ENCODE results near the gene USP25.

Gene USP25

GRCh38 chr21:15764878-15765277, 35.1 kb downstream of the USP25 start:
- DNase-seq (ENCODE audit: low read depth in 2 of 2): no peak

GRCh38 chr21:15766952-15767603, 37.3 kb downstream of the USP25 start:
- no peak for DNase-seq (ENCODE audit: low read depth in 2 of 2)

GRCh38 chr21:15768045-15768601, 38.3 kb downstream of the USP25 start:
- no peak for DNase-seq (ENCODE audit: low read depth in 2 of 2)

DNA sequence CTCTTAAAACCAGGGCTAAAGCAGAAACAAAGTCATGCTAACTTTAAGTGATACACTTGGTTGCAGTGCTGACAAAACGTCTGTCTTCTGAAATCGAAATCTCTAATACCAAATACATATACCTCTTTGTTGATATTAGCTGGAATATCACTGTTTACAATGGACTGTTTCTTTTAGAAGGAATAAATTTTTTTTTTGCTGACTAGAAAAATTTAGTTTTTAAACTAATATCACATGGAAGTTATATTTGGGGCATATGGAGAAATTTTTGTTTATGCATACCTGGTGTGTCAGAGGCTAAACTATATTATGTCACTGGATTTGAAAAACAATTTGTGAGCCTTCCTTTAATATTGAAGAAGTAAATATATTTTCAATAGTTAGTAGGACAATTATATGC, 39.1 kb downstream of the USP25 start:
- no peak for DNase-seq (ENCODE audit: low read depth in 2 of 2)

DNA sequence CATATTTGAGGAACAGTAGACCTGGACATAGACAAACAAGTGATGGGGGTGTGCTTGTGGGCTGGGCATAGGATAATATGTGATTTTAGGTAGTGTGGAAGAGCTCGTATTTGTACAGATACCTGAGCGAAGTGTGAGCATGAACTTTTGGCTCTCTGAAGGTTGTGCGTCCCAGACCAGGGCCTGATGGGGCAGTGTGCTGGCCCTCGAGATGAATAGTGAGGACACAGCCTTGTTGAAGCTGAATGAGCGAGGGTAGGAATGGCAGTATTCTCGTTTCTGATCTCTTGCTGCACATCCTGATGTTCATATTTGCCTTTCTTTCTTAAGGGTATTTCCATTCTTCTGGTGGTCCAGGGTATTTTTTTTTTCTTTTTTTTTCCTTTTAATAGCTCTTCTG, 41.5 kb downstream of the USP25 start:
- no peak for DNase-seq (ENCODE audit: low read depth in 2 of 2)

GRCh38 chr21:15772654-15773053, 42.9 kb downstream of the USP25 start:
- no peak for DNase-seq (ENCODE audit: low read depth in 2 of 2)

GRCh38 chr21:15774590-15774989, 44.8 kb downstream of the USP25 start:
- no peak for DNase-seq (ENCODE audit: low read depth in 2 of 2)

GRCh38 chr21:15775291-15775690, 45.5 kb downstream of the USP25 start:
- DNase-seq (ENCODE audit: low read depth in 2 of 2): no peak

- no peak for DNase-seq (ENCODE audit: low read depth in 2 of 2)
These were observed 46.2 kb downstream of the USP25 start for GRCh38 chr21:15775981-15776380.

DNA sequence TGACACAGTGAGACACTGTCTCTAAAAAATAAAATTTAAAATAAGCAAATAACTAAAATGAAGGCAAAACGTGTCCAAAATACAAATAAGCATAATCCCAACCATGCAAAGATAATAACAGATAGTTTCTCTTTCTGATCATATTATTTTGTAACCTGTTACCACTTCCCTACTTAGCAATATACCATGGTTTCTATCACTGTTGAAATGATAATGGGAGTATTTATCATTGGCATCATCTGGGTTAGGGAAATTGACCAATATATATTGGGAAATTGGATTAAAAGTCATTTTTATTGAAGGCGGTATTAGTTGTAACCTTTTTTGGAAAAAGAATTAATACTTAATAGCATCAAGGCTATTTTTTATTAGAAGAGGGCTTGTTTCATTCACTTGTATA, 47.0 kb downstream of the USP25 start:
- DNase-seq (ENCODE audit: low read depth in 2 of 2): no peak

GRCh38 chr21:15781986-15782385, 52.2 kb downstream of the USP25 start:
- no peak for DNase-seq (ENCODE audit: low read depth in 2 of 2)

- no peak for DNase-seq (ENCODE audit: low read depth in 2 of 2)
These were observed 59.2 kb downstream of the USP25 start for GRCh38 chr21:15788847-15789523.

DNA sequence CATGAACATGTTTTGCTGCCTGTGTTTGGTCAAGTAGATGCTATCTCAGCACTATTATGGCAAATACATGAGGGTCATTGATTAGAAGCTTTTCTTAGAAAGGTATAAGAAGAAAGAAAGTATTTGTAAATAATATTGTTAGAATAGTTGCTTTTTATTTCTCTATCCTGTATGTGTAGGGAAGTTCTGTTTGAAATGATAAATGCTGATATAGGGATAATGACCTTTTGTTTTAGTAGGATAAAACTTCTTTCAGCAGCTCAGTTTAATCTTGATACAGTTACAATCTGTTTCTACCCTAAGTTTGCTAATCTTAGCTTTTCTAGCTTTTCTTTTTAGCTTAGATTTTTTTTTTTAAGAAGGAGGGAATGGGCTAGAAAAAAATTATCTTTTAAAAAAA, 63.3 kb downstream of the USP25 start:
- DNase-seq (ENCODE audit: low read depth in 2 of 2): no peak

GRCh38 chr21:15793550-15794235, 63.9 kb downstream of the USP25 start:
- DNase-seq (ENCODE audit: low read depth in 2 of 2): no peak

- no peak for DNase-seq (ENCODE audit: low read depth in 2 of 2)
These were observed 64.6 kb downstream of the USP25 start for GRCh38 chr21:15794277-15794912.

DNA sequence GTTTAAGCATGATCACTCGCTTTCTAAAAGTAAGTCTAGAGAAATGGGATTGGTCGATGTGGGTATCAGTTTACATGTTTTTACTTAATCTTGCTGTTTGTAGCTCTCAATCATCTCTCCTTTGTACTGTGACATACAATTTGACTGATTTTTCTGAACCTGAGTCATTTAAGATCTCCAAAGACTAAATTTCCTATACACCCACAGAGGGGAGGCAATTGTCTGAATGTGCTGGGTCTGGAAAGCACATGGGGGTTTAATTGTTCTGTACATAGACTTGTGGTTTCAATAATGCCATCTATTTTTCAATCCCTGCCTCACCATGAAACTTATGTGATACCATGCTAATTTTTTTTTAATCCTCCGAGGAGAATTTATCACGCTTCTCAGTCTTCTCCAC, 65.8 kb downstream of the USP25 start:
- no peak for DNase-seq (ENCODE audit: low read depth in 2 of 2)

- no peak for DNase-seq (ENCODE audit: low read depth in 2 of 2)
These were observed 68.0 kb downstream of the USP25 start for GRCh38 chr21:15797577-15798363.

GRCh38 chr21:15801352-15801863, 71.6 kb downstream of the USP25 start:
- no peak for DNase-seq (ENCODE audit: low read depth in 2 of 2)

DNA sequence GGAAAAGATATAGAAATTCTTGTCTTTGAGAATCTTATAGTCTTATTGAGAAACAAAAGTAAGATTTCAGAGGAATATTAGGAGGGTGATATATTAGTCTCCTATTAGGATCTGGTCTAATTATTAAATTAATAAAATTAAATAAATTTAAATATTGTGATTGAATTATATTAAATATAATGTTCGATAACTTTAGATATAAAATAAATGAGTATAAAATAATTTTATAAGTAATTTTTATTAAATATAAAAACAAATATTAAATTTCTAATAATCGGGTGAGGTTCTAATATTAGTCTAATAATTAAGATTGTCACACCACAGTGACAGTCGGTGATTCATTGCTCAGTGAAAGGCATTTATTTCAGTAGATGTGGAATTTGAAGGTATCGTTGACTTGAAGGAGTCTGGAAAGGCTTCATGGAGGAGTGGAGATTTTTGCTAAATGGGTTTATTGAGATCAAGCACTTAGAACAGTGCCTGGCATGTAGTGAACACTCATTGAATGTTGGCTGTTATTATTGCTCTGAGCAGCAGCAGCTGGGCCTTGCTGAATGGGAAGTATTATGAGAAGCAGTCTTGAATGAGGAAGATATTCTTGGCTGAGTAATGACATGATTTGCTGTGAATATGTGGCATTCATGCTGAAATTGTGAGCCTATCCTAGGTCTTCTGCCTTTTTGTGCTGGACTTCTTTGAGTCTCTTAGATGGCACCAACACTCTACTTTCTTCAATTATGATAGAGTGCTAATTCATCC, 74.6 kb downstream of the USP25 start:
- no peak for DNase-seq (ENCODE audit: low read depth in 2 of 2)

DNA sequence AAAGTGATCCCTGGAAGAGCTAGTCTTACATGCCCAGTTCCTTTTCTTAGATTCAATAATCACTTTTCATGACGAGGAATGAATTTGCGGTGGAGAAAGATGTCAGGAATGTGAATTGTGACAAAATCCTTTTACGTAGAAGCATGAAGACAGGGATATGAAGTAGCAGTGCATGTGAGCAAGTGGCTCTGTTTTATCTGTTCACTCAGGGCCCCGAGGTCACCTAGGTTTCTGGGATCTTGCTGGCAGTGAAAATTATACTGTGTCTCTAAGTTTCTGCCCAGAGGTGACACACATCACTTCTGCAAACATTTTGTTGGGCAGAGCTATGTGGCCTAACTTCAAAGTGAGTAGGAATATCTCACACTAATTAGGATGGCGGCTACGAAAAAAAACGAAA, 79.3 kb downstream of the USP25 start:
- DNase-seq (ENCODE audit: low read depth in 2 of 2): no peak

- no peak for DNase-seq (ENCODE audit: low read depth in 2 of 2)
These were observed 80.0 kb downstream of the USP25 start for GRCh38 chr21:15809818-15810217.

All from stimulated activated CD8-positive, alpha-beta memory T cell treated with anti-CD3 and anti-CD28 coated beads, Interleukin-2, amount 100 ng/mL, for 48 hours (primary cell).